Eye (tissue), 1 donor: Measurements from ENCODE around the gene TRIM69.
"Not testable (repeated sequence)": the region's sequence is repeated elsewhere in the genome, so short reads cannot be mapped to it uniquely, and the experiment has no call there.

ENCODE experiments used
- DNase-seq: peaks from one replicate; pipeline ENCODE4 v3.0.0-alpha.2; 2015

The TRIM69 gene

GRCh38 chr15:44753345-44753744 is 17.0 kb downstream of the TRIM69 start:
- DNase-seq, result no peak

GRCh38 chr15:44763187-44763586 is 26.9 kb downstream of the TRIM69 start:
- no peak for DNase-seq

- DNase-seq, result no peak
Measured at GRCh38 chr15:44763848-44764247, 27.5 kb downstream of the TRIM69 start.

- DNase-seq, result no peak
Measured at GRCh38 chr15:44765036-44765435, 28.7 kb downstream of the TRIM69 start.

- no peak for DNase-seq
Measured at GRCh38 chr15:44769521-44769920, 33.2 kb downstream of the TRIM69 start.

- DNase-seq, result not testable (repeated sequence)
Measured at GRCh38 chr15:44770715-44771114, 34.4 kb downstream of the TRIM69 start.

GRCh38 chr15:44775953-44776352 is 39.6 kb downstream of the TRIM69 start:
- peak; percentile 70 for DNase-seq

- no peak for DNase-seq
Measured at GRCh38 chr15:44779761-44780160, 43.4 kb downstream of the TRIM69 start.

- no peak for DNase-seq
Measured at GRCh38 chr15:44780608-44781007, 44.3 kb downstream of the TRIM69 start.

GRCh38 chr15:44781128-44781810 is 44.9 kb downstream of the TRIM69 start:
- no peak for DNase-seq

- DNase-seq, result no peak
Measured at GRCh38 chr15:44782516-44782915, 46.2 kb downstream of the TRIM69 start.

GRCh38 chr15:44784918-44785274 is 48.6 kb downstream of the TRIM69 start:
- DNase-seq, result not testable (repeated sequence)

- DNase-seq, result no peak
Measured at GRCh38 chr15:44788748-44789147, 52.4 kb downstream of the TRIM69 start.

- no peak for DNase-seq
Measured at GRCh38 chr15:44790215-44790614, 53.9 kb downstream of the TRIM69 start.

GRCh38 chr15:44790656-44791055 is 54.3 kb downstream of the TRIM69 start:
- no peak for DNase-seq

GRCh38 chr15:44792715-44793114 is 56.4 kb downstream of the TRIM69 start:
- no peak for DNase-seq

- no peak for DNase-seq
Measured at GRCh38 chr15:44794072-44794471, 57.7 kb downstream of the TRIM69 start.

- DNase-seq, result no peak
Measured at GRCh38 chr15:44796508-44796907, 60.2 kb downstream of the TRIM69 start.

GRCh38 chr15:44798826-44799225 is 62.5 kb downstream of the TRIM69 start:
- DNase-seq, result peak; percentile 22

GRCh38 chr15:44801364-44801763 is 65.0 kb downstream of the TRIM69 start:
- no peak for DNase-seq

- no peak for DNase-seq
Measured at GRCh38 chr15:44801797-44802196, 65.5 kb downstream of the TRIM69 start.

- no peak for DNase-seq
Measured at GRCh38 chr15:44802336-44802735, 66.0 kb downstream of the TRIM69 start.

GRCh38 chr15:44804298-44805046 is 68.1 kb downstream of the TRIM69 start:
- DNase-seq, result no peak

- DNase-seq, result no peak
Measured at GRCh38 chr15:44808557-44808956, 72.2 kb downstream of the TRIM69 start.

- no peak for DNase-seq
Measured at GRCh38 chr15:44810237-44810636, 73.9 kb downstream of the TRIM69 start.
